ENCODE data around the gene IL31RA. TPM values are rescaled to one million over a fixed set of nuclear protein-coding genes. Genes with fewer than 3 reads are reported as not detected.

The IL31RA gene
- total RNA-seq, 1 experiment from 2014 or later: 3.2 TPM

DNA sequence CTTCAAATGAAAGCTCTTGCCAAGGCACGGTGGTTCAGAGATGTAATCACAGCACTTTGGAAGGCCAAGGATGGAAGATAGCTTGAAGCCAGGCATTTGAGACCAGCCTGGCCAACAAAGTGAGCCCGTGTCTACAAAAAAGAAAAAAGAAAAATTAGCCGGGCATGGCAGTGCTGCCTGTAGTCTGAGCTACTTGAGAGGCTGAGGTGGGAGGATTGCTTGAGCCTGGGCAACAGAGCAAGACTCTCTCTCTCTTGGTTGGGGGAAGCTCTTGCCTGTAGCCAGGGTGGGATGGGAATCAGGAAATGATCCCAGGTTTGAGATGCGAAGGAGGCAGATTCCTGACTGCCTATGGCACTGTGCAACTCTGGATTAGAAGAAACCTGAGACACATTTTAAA is 81.5 kb downstream of the IL31RA start:
- H3K27ac Mint-ChIP-seq (ENCODE audit: unreplicated experiment): no peak overlapping the region
- DNase-seq: no peak
- no TSS peak for BruUV-seq (replicated peaks)
- H3K4me3 Mint-ChIP-seq (ENCODE audit: low read depth, unreplicated experiment): no peak overlapping the region
- H3K4me1 Mint-ChIP-seq (ENCODE audit: low read depth, unreplicated experiment): peaks cover 35% of the 10 kb centered on the region
- no peaks in the 10 kb centered on the region for H3K27me3 Mint-ChIP-seq (ENCODE audit: unreplicated experiment)
- intact Hi-C loops (cut with micrococcal nuclease; ENCODE audit: unreplicated experiment): loop anchor here (10.0 kb wide), 2 partner anchors 758 to 912 kb away; partner anchors contain the start of gene CDC20B
- CTCF ChIA-PET: no interaction called here
- peaks cover 16% of the 10 kb centered on the region for H3K36me3 Mint-ChIP-seq (ENCODE audit: insufficient read depth, unreplicated experiment)
- no peaks in the 10 kb centered on the region for H3K9me3 Mint-ChIP-seq (ENCODE audit: low read depth, unreplicated experiment)
- no peak for TF ChIP-seq CTCF (IDR thresholded peaks at IDR 0.05; ENCODE audit: unreplicated experiment)

- no peak for DNase-seq
- no peak overlapping the region for H3K27ac Mint-ChIP-seq (ENCODE audit: unreplicated experiment)
- H3K4me3 Mint-ChIP-seq (ENCODE audit: low read depth, unreplicated experiment): no peak overlapping the region
- CTCF ChIA-PET: interaction anchor here (0.5 to 1.2 kb wide), 2 partner anchors 108 to 278 kb away, joined by 3 to 4 read pairs; no protein-coding TSS in a partner anchor
- peaks cover 35% of the 10 kb centered on the region for H3K4me1 Mint-ChIP-seq (ENCODE audit: low read depth, unreplicated experiment)
- no peaks in the 10 kb centered on the region for H3K9me3 Mint-ChIP-seq (ENCODE audit: low read depth, unreplicated experiment)
- H3K36me3 Mint-ChIP-seq (ENCODE audit: insufficient read depth, unreplicated experiment): peaks cover 21% of the 10 kb centered on the region
- no peak for TF ChIP-seq CTCF (IDR thresholded peaks at IDR 0.05; ENCODE audit: unreplicated experiment)
- BruUV-seq (replicated peaks): no TSS peak
- no peaks in the 10 kb centered on the region for H3K27me3 Mint-ChIP-seq (ENCODE audit: unreplicated experiment)
- intact Hi-C loops (cut with micrococcal nuclease; ENCODE audit: unreplicated experiment): loop anchor here (10.0 kb wide), 2 partner anchors 759 to 911 kb away; partner anchors contain the start of gene CDC20B
Observed at GRCh38 chr5:55933377-55934114, 82.4 kb downstream of the IL31RA start.

DNA sequence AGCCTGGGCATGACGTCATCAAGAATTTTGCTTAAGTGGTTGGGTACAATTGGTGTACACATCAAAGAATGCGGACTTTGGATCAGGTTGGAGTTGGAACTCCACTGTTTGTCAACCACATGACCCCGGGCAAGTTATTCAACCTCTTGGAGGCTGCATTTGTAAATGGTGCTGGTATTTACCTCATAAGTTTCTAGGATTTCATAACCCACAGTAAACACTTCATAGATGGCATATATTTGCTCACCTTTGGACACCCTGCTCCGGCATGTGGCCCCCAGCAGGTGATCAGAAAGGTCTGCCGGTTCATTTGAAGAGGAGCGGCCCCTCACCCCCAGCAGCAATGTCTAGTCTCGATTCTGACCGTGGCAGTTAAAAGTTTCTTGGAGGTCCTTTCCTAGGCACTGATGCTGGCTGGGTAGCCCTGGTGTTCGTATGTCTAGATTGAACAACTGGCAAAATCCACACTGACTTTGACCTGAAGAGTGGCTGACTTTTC is 83.0 kb downstream of the IL31RA start:
- no peak overlapping the region for H3K4me3 Mint-ChIP-seq (ENCODE audit: low read depth, unreplicated experiment)
- CTCF ChIA-PET: interaction anchor here (0.5 to 1.2 kb wide), 2 partner anchors 107 to 277 kb away, joined by 3 to 4 read pairs; no protein-coding TSS in a partner anchor
- peaks cover 21% of the 10 kb centered on the region for H3K36me3 Mint-ChIP-seq (ENCODE audit: insufficient read depth, unreplicated experiment)
- H3K4me1 Mint-ChIP-seq (ENCODE audit: low read depth, unreplicated experiment): peaks cover 35% of the 10 kb centered on the region
- intact Hi-C loops (cut with micrococcal nuclease; ENCODE audit: unreplicated experiment): loop anchor here (10.0 kb wide), 2 partner anchors 759 to 911 kb away; partner anchors contain the start of gene CDC20B
- no TSS peak for BruUV-seq (replicated peaks)
- H3K27me3 Mint-ChIP-seq (ENCODE audit: unreplicated experiment): no peaks in the 10 kb centered on the region
- H3K9me3 Mint-ChIP-seq (ENCODE audit: low read depth, unreplicated experiment): no peaks in the 10 kb centered on the region
- TF ChIP-seq CTCF (IDR thresholded peaks at IDR 0.05; ENCODE audit: unreplicated experiment): no peak
- DNase-seq: peak; percentile 67
- H3K27ac Mint-ChIP-seq (ENCODE audit: unreplicated experiment): no peak overlapping the region

GRCh38 chr5:55934720-55935119 is 83.6 kb downstream of the IL31RA start:
- Mint-ChIP-seq H3K36me3 (ENCODE audit: insufficient read depth, unreplicated experiment) (peaks cover 25% of the 10 kb centered on the region), H3K9me3 (ENCODE audit: low read depth, unreplicated experiment) (no peaks in the 10 kb centered on the region), H3K27ac (ENCODE audit: unreplicated experiment) (no peak overlapping the region), H3K27me3 (ENCODE audit: unreplicated experiment) (no peaks in the 10 kb centered on the region), H3K4me1 (ENCODE audit: low read depth, unreplicated experiment) (peaks cover 35% of the 10 kb centered on the region), H3K4me3 (ENCODE audit: low read depth, unreplicated experiment) (no peak overlapping the region)
- BruUV-seq (replicated peaks): no TSS peak
- intact Hi-C loops (cut with micrococcal nuclease; ENCODE audit: unreplicated experiment): loop anchor here (10.0 kb wide), 2 partner anchors 760 to 910 kb away; partner anchors contain the start of gene CDC20B
- CTCF ChIA-PET: interaction anchor here (1.2 kb wide), 1 partner anchor 277 kb away, joined by 3 read pairs; no protein-coding TSS in a partner anchor
- TF ChIP-seq CTCF (IDR thresholded peaks at IDR 0.05; ENCODE audit: unreplicated experiment): no peak
- DNase-seq: no peak

Measured in Calu3 (cell line).